Measurements from ENCODE around the gene C19orf12. TPM values are rescaled to one million over a fixed set of nuclear protein-coding genes. Genes with fewer than 3 reads are reported as not detected.

Gene C19orf12
- total RNA-seq, 2 experiments from 2014 or later: 30.9 to 32.3 TPM

DNA sequence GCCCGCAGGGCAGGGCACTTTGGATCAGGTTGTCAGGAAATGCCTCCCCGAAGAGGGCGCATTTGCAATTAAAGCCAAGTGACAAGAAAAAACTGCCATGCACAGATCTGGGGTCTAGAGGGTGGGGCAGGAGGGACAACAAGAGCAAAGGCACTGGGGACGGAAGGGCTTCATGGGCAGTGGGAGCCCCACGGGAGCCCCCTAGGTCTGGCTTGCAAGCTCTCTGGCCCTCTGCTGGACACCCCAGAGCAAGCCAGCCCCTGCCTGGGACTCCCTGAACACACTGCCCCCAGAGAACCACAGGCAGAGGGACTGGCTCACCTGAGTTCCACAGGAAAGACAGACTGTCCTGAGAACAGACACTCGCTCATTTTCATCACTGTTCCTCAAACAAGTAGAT is 30.2 kb upstream of the C19orf12 start:
- Mint-ChIP-seq H3K36me3 (no peaks in the 10 kb centered on the region), H3K4me1 (no peaks in the 10 kb centered on the region), H3K27ac (no peak overlapping the region), H3K9me3 (no peaks in the 10 kb centered on the region), H3K27me3 (no peaks in the 10 kb centered on the region), H3K4me3 (no peak overlapping the region)
- DNase-seq: no peak

- Mint-ChIP-seq H3K36me3 (no peaks in the 10 kb centered on the region), H3K4me3 (no peak overlapping the region), H3K4me1 (no peaks in the 10 kb centered on the region), H3K27ac (no peak overlapping the region), H3K27me3 (no peaks in the 10 kb centered on the region), H3K9me3 (no peaks in the 10 kb centered on the region)
- DNase-seq: no peak
These were observed 28.6 kb upstream of the C19orf12 start for GRCh38 chr19:29743681-29744080.

DNA sequence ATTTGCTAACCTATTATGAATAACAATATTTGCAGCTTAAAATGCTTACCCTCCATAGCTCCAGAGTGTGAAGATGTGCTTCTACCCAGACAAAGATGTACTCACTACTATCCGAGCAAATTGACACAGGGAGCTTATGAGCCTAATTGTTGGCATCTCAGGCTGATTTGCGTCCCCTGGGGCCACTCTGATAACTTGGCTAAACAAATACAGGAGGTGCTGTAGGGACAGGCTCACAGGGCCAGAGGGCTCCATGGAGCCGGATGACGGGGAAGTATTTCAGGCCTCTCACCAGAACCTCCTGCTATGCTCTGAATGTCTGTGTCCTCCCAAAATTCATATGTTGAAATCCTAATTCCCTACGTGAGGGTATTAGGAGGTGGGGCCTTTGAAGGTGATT is 26.7 kb upstream of the C19orf12 start:
- no peak for DNase-seq
- Mint-ChIP-seq H3K4me3 (no peak overlapping the region), H3K27ac (no peak overlapping the region), H3K27me3 (no peaks in the 10 kb centered on the region), H3K36me3 (no peaks in the 10 kb centered on the region), H3K9me3 (no peaks in the 10 kb centered on the region), H3K4me1 (no peaks in the 10 kb centered on the region)

GRCh38 chr19:29741226-29741625 is 26.2 kb upstream of the C19orf12 start:
- Mint-ChIP-seq H3K27ac (no peak overlapping the region), H3K4me1 (no peaks in the 10 kb centered on the region), H3K36me3 (no peaks in the 10 kb centered on the region), H3K4me3 (no peak overlapping the region), H3K27me3 (no peaks in the 10 kb centered on the region), H3K9me3 (no peaks in the 10 kb centered on the region)
- no peak for DNase-seq

DNA sequence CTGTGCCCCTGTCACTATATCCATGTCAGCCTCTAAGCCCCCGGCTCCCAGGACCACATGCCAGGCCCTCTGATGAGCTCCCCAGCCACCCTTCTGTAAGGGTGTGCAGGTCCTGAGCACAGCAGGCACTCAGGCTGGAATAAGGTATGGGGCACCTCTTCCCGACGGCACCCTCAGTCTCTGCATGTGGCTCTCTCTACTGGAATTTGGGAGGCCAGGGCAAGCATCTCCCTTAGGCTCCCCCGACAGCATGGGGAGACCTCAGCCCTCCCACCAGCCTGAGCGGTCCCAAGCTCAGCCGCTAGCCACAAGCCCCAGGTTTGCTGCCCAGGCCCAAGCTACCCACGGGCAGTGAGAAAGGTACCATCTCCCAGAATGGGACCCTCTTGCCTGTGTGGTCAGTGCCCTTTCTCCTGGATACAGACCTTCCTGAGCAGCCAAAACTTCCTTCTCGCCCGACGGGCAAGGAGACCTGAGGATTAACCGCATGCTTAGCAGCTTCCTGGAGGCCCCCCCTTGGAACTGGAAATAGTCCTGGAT is 22.5 kb upstream of the C19orf12 start:
- no peak for DNase-seq
- Mint-ChIP-seq H3K27me3 (no peaks in the 10 kb centered on the region), H3K4me1 (no peaks in the 10 kb centered on the region), H3K9me3 (no peaks in the 10 kb centered on the region), H3K36me3 (no peaks in the 10 kb centered on the region), H3K4me3 (no peak overlapping the region), H3K27ac (no peak overlapping the region)

- no peak overlapping the region for H3K27ac Mint-ChIP-seq
- H3K4me1 Mint-ChIP-seq: no peaks in the 10 kb centered on the region
- H3K4me3 Mint-ChIP-seq: no peak overlapping the region
- no peaks in the 10 kb centered on the region for H3K36me3 Mint-ChIP-seq
- DNase-seq: no peak
- H3K27me3 Mint-ChIP-seq: no peaks in the 10 kb centered on the region
- no peaks in the 10 kb centered on the region for H3K9me3 Mint-ChIP-seq
These were observed 20.8 kb upstream of the C19orf12 start for GRCh38 chr19:29735829-29736228.

- no peaks in the 10 kb centered on the region for H3K9me3 Mint-ChIP-seq
- no peaks in the 10 kb centered on the region for H3K27me3 Mint-ChIP-seq
- H3K27ac Mint-ChIP-seq: no peak overlapping the region
- no peaks in the 10 kb centered on the region for H3K36me3 Mint-ChIP-seq
- DNase-seq: no peak
- H3K4me1 Mint-ChIP-seq: no peaks in the 10 kb centered on the region
- H3K4me3 Mint-ChIP-seq: no peak overlapping the region
These were observed 16.3 kb upstream of the C19orf12 start for GRCh38 chr19:29731331-29731850.

- Mint-ChIP-seq H3K36me3 (no peaks in the 10 kb centered on the region), H3K4me3 (no peak overlapping the region), H3K9me3 (no peaks in the 10 kb centered on the region), H3K27me3 (no peaks in the 10 kb centered on the region), H3K4me1 (peaks cover 9% of the 10 kb centered on the region), H3K27ac (no peak overlapping the region)
- no peak for DNase-seq
These were observed 12.8 kb upstream of the C19orf12 start for GRCh38 chr19:29727906-29728305.

DNA sequence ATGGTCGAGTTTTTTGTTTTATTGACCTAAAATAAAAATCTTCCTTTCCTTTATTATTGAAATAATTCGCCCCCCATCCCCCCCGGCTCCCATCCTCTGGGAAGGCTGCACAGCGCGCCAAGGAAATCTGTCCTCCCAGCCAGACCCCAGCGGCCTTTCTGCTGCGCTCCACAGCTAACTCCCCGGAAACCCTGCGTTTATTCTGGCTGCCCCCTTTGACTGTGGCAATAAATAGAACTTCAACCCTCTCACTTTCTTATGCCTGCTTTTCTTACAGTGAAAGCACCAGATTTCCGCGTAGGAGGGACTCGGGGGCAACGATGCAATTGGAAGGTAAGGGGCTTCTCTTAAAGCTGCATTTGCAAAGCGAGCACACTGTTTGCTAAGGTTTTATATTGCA is 9.7 kb upstream of the C19orf12 start:
- no peak overlapping the region for H3K27ac Mint-ChIP-seq
- no peaks in the 10 kb centered on the region for H3K36me3 Mint-ChIP-seq
- no peaks in the 10 kb centered on the region for H3K27me3 Mint-ChIP-seq
- no peak for DNase-seq
- peaks cover 9% of the 10 kb centered on the region for H3K4me1 Mint-ChIP-seq
- H3K9me3 Mint-ChIP-seq: no peaks in the 10 kb centered on the region
- peak overlapping the region; percentile 44 for H3K4me3 Mint-ChIP-seq

GRCh38 chr19:29724102-29724641 is 9.1 kb upstream of the C19orf12 start:
- Mint-ChIP-seq H3K36me3 (no peaks in the 10 kb centered on the region), H3K9me3 (no peaks in the 10 kb centered on the region), H3K27ac (no peak overlapping the region), H3K27me3 (no peaks in the 10 kb centered on the region), H3K4me3 (peak overlapping the region; percentile 63), H3K4me1 (peaks cover 9% of the 10 kb centered on the region)
- peak; percentile 57 for DNase-seq

DNA sequence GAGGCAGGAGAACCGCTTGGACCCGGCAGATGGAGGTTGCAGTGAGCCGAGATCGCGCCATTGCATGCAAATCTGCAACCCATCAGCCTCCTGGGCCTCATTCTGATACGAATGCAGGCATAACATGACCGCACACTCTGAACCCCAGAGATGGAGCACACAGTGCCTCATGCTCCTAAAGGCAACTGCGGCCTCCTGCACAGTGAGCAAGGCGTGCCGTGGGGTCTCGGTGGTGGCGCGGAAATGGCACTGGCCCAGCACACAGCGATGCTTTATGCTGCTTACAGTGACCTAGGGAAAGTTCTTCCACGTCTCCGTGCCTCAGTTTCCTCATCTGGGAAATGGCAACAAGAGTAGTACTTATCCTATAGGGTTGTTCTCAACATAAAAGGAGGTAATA is 2.0 kb upstream of the C19orf12 start:
- no peaks in the 10 kb centered on the region for H3K9me3 Mint-ChIP-seq
- H3K36me3 Mint-ChIP-seq: peaks cover 8% of the 10 kb centered on the region
- no peak overlapping the region for H3K27ac Mint-ChIP-seq
- H3K4me3 Mint-ChIP-seq: no peak overlapping the region
- H3K4me1 Mint-ChIP-seq: peaks cover 32% of the 10 kb centered on the region
- no peak for DNase-seq
- H3K27me3 Mint-ChIP-seq: no peaks in the 10 kb centered on the region

DNA sequence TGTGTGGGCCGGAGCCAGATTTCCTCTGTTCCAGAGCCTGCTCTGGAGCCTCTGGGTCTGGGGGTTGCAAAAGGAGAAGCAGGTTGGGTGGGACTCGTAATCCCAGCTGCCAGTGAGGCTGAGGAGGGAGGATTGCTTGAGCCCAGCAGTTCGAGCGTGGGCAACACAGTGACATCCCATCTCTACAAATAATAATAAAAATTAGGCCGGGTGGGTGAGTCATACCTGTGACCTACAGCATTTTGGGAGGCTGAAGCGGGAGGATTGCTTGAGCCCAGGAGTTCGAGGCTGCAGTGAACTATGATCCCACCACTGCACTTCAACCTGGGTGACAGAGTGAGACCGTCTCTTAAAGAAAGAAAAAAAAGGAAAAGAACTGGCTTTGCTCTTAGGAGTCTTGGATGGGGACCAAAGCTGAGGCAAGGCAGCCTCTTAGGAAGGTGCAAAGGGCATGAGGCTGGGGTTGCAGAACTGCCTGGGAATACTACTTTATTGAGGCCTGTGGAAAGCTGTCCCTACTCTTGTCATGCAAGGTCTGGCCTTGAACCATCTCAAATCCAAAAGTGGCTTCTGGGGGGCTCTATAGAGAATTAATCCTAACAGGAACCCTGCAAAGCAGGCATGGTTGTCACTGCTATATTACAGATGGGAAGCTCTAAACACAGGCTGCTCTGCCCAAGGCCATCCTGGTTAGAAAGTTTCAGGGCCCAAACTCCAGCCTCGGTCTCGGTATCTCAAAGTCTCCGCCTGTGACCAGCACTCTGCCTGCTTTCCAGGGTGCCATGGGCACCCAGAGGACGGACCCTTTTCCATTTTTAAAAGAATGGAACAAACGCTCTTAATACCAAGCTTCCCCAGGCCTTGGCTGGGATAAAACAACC is 880 bp upstream of the C19orf12 start:
- Mint-ChIP-seq H3K27ac (peak overlapping the region; percentile 99), H3K4me3 (peak overlapping the region; percentile 96), H3K36me3 (peaks cover 10% of the 10 kb centered on the region), H3K4me1 (peaks cover 42% of the 10 kb centered on the region), H3K9me3 (no peaks in the 10 kb centered on the region), H3K27me3 (no peaks in the 10 kb centered on the region)
- DNase-seq: peak; percentile 22

DNA sequence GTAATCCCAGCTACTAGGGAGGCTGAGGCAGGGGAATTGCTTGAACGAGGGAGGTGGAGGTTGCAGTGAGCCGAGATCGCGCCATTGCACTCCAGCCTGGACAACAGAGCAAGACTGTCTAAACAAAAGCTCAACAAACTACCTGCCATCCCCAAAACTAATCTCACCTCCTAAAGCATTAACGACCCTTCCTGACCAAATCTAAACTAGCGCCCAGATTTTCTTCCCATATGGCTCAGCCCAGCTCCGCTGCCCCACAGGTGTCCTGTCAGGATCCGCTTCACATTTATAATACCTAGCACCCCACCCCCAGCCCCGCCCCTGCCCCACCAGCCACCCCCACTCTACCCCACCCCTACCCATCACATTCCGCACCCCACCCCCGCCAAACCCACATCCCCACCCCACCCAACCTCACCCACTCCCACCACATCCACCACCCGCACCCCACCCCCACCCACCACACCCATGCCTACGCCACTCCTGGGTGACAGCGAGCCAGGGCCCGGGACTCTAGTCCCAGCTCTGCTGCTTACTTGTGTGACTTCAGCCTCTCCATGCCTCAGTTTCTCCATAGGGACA is 599 bp downstream of the C19orf12 start:
- H3K27me3 Mint-ChIP-seq: no peaks in the 10 kb centered on the region
- no peaks in the 10 kb centered on the region for H3K9me3 Mint-ChIP-seq
- no peak for DNase-seq
- peaks cover 55% of the 10 kb centered on the region for H3K4me1 Mint-ChIP-seq
- H3K27ac Mint-ChIP-seq: peak overlapping the region; percentile 84
- H3K36me3 Mint-ChIP-seq: peaks cover 13% of the 10 kb centered on the region
- peak overlapping the region; percentile 81 for H3K4me3 Mint-ChIP-seq

GRCh38 chr19:29712744-29713516 is 2.1 kb downstream of the C19orf12 start:
- H3K36me3 Mint-ChIP-seq: peaks cover 13% of the 10 kb centered on the region
- no peaks in the 10 kb centered on the region for H3K27me3 Mint-ChIP-seq
- H3K4me1 Mint-ChIP-seq: peaks cover 68% of the 10 kb centered on the region
- H3K9me3 Mint-ChIP-seq: no peaks in the 10 kb centered on the region
- peak overlapping the region; percentile 84 for H3K27ac Mint-ChIP-seq
- H3K4me3 Mint-ChIP-seq: peak overlapping the region; percentile 81
- DNase-seq: peak; percentile 23
